ENCODE results near the gene TMEM178A. TPM values are rescaled to one million over a fixed set of nuclear protein-coding genes. Genes with fewer than 3 reads are reported as not detected.

The TMEM178A gene
- total RNA-seq, 1 donor: 0.72 TPM

GRCh38 chr2:39645826-39646225 lies 19.9 kb upstream of the TMEM178A start:
- TF ChIP-seq CTCF (IDR thresholded peaks at IDR 0.05; ENCODE audit: extremely low read depth, low read depth, low read length): no peak
- Histone ChIP-seq H3K27me3 (ENCODE audit: insufficient read depth, low read length) (no peaks in the 10 kb centered on the region), H3K4me1 (ENCODE audit: insufficient read depth, low read length) (peaks cover 10% of the 10 kb centered on the region), H3K36me3 (ENCODE audit: insufficient read depth, low read length) (no peaks in the 10 kb centered on the region), H2AFZ (ENCODE audit: low read length) (no peak overlapping the region), H3K4me2 (ENCODE audit: insufficient read depth, low read length) (no peak overlapping the region), H3K27ac (ENCODE audit: low read depth, low read length) (no peak overlapping the region), H3K4me3 (ENCODE audit: insufficient read depth, low read length) (no peak overlapping the region), H4K20me1 (ENCODE audit: insufficient read depth, low read length) (no peaks in the 10 kb centered on the region), H3K9me3 (ENCODE audit: low read depth, low read length) (no peaks in the 10 kb centered on the region), H3K79me2 (ENCODE audit: insufficient read depth, low read length) (no peaks in the 10 kb centered on the region)
- no peak for DNase-seq (ENCODE audit: insufficient read length, low spot score, missing footprints)

- no peak for TF ChIP-seq CTCF (IDR thresholded peaks at IDR 0.05; ENCODE audit: extremely low read depth, low read depth, low read length)
- Histone ChIP-seq H3K36me3 (ENCODE audit: insufficient read depth, low read length) (no peaks in the 10 kb centered on the region), H3K4me1 (ENCODE audit: insufficient read depth, low read length) (peaks cover 10% of the 10 kb centered on the region), H4K20me1 (ENCODE audit: insufficient read depth, low read length) (no peaks in the 10 kb centered on the region), H3K4me3 (ENCODE audit: insufficient read depth, low read length) (no peak overlapping the region), H3K4me2 (ENCODE audit: insufficient read depth, low read length) (no peak overlapping the region), H3K9me3 (ENCODE audit: low read depth, low read length) (no peaks in the 10 kb centered on the region), H3K27me3 (ENCODE audit: insufficient read depth, low read length) (no peaks in the 10 kb centered on the region), H3K79me2 (ENCODE audit: insufficient read depth, low read length) (no peaks in the 10 kb centered on the region), H3K27ac (ENCODE audit: low read depth, low read length) (no peak overlapping the region), H2AFZ (ENCODE audit: low read length) (no peak overlapping the region)
- no peak for DNase-seq (ENCODE audit: insufficient read length, low spot score, missing footprints)
Measured at GRCh38 chr2:39646267-39646666, 19.4 kb upstream of the TMEM178A start.

- Histone ChIP-seq H3K27ac (ENCODE audit: low read depth, low read length) (no peak overlapping the region), H3K4me3 (ENCODE audit: insufficient read depth, low read length) (no peak overlapping the region), H3K4me2 (ENCODE audit: insufficient read depth, low read length) (no peak overlapping the region), H3K9me3 (ENCODE audit: low read depth, low read length) (no peaks in the 10 kb centered on the region), H4K20me1 (ENCODE audit: insufficient read depth, low read length) (no peaks in the 10 kb centered on the region), H3K4me1 (ENCODE audit: insufficient read depth, low read length) (peaks cover 6% of the 10 kb centered on the region), H3K36me3 (ENCODE audit: insufficient read depth, low read length) (no peaks in the 10 kb centered on the region), H2AFZ (ENCODE audit: low read length) (no peak overlapping the region), H3K27me3 (ENCODE audit: insufficient read depth, low read length) (no peaks in the 10 kb centered on the region), H3K79me2 (ENCODE audit: insufficient read depth, low read length) (no peaks in the 10 kb centered on the region)
- DNase-seq (ENCODE audit: insufficient read length, low spot score, missing footprints): no peak
- TF ChIP-seq CTCF (IDR thresholded peaks at IDR 0.05; ENCODE audit: extremely low read depth, low read depth, low read length): no peak
Measured at GRCh38 chr2:39647104-39647765, 18.5 kb upstream of the TMEM178A start.

GRCh38 chr2:39648580-39648979 lies 17.1 kb upstream of the TMEM178A start:
- H3K4me2 ChIP-seq (ENCODE audit: insufficient read depth, low read length): no peak overlapping the region

More at GRCh38 chr2:39648580-39648979, 17.1 kb upstream of the TMEM178A start:
- H2AFZ ChIP-seq (ENCODE audit: low read length): no peak overlapping the region
- DNase-seq (ENCODE audit: insufficient read length, low spot score, missing footprints): no peak
- no peak overlapping the region for H3K4me3 ChIP-seq (ENCODE audit: insufficient read depth, low read length)
- no peaks in the 10 kb centered on the region for H4K20me1 ChIP-seq (ENCODE audit: insufficient read depth, low read length)
- H3K4me1 ChIP-seq (ENCODE audit: insufficient read depth, low read length): no peaks in the 10 kb centered on the region
- TF ChIP-seq CTCF (IDR thresholded peaks at IDR 0.05; ENCODE audit: extremely low read depth, low read depth, low read length): no peak
- no peaks in the 10 kb centered on the region for H3K36me3 ChIP-seq (ENCODE audit: insufficient read depth, low read length)
- no peaks in the 10 kb centered on the region for H3K79me2 ChIP-seq (ENCODE audit: insufficient read depth, low read length)
- H3K27ac ChIP-seq (ENCODE audit: low read depth, low read length): no peak overlapping the region
- no peaks in the 10 kb centered on the region for H3K9me3 ChIP-seq (ENCODE audit: low read depth, low read length)
- H3K27me3 ChIP-seq (ENCODE audit: insufficient read depth, low read length): no peaks in the 10 kb centered on the region

All from osteoblast (primary cell).